HepG2 (cell line): ENCODE results near the gene ZNF621. TPM values are rescaled to one million over a fixed set of nuclear protein-coding genes. Genes with fewer than 3 reads are reported as not detected.

Source experiments
- ATAC-seq: fragments of 200-7000 bp; cut with Tn5 transposase; 3 replicates; pipeline ENCODE4 v1.9.1; 2020; ENCODE audit warnings: mild to moderate bottlenecking, moderate library complexity
- BruUV-seq: library from RNA; stranded (reverse); fragments of 400-500 nt; replicated peaks from 2 replicates; lab custom pipeline; 2021; lab: Mats Ljungman, UMichigan
- CTCF ChIA-PET: fragments of 300-600 bp; formaldehyde crosslinking; extraction: SDS; loops from one replicate; lab custom pipeline; 2021; ENCODE audit warnings: low total read pairs, inconsistent platforms, low intra/inter-chr PET ratio; lab: Yijun Ruan, JAX
- POLR2A ChIA-PET: fragments of 350-600 bp; sonication (Branson Sonifier 250); formaldehyde crosslinking; loops from one replicate; lab custom pipeline; 2020; ENCODE audit warnings: antibody characterized with exemption, inconsistent platforms; lab: Yijun Ruan, JAX
- DNase-seq: peaks from one replicate; pipeline ENCODE4 v3.0.0-alpha.2; 2015; ENCODE audit warnings: low spot score
- FAIRE-seq: peaks from 3 replicates; lab custom pipeline; 2011; peaks lifted over from hg19 to GRCh38; lab: Jason Lieb, UNC
- H2AFZ ChIP-seq: one replicate; pipeline ENCODE4 v1.6.1; 2011; ENCODE audit warnings: low read length, inconsistent platforms
- H3K27ac ChIP-seq: fragments of 300-600 bp; 3 replicates; pipeline ENCODE4 v1.8.0; 2011; ENCODE audit warnings: mixed run types, mild to moderate bottlenecking, mixed read lengths, low read length, inconsistent platforms; ENCODE audit not compliant: insufficient read depth; ENCODE audit errors: extremely low read length
- H3K27me3 ChIP-seq, 2 experiments: fragments of 200-600 bp in 1 of 2; 2 replicates in 1 of 2; 3 replicates in 1 of 2; pipeline versions ENCODE4 v1.6.0 to v1.8.0; 2011; ENCODE audit warnings: low read length in 2 of 2, mild to moderate bottlenecking in 2 of 2, moderate library complexity in 2 of 2, inconsistent platforms in 1 of 2; ENCODE audit not compliant: insufficient read depth in 2 of 2, control insufficient read depth in 1 of 2
- H3K36me3 ChIP-seq, 2 experiments: fragments of 200-600 bp in 1 of 2; replicated peaks in 1 of 2; 2 replicates in 1 of 2; 3 replicates in 1 of 2; pipeline versions ENCODE4 v1.5.1 to v1.8.0; 2011; ENCODE audit warnings: low read length in 2 of 2, inconsistent platforms in 1 of 2; ENCODE audit not compliant: insufficient read depth in 2 of 2, control insufficient read depth in 1 of 2
- H3K4me1 ChIP-seq: 2 replicates; pipeline ENCODE4 v1.5.1; 2012; ENCODE audit warnings: low read length, inconsistent platforms; ENCODE audit not compliant: insufficient read depth
- H3K4me2 ChIP-seq: 2 replicates; pipeline ENCODE4 v1.6.0; 2011; ENCODE audit warnings: low read depth, low read length, inconsistent platforms
- H3K4me3 ChIP-seq, 3 experiments: fragments of 200-600 bp in 1 of 3; sonication (generic), shearing (Covaris generic) in 1 of 3; replicated peaks in 1 of 3; 2 replicates each; pipeline ENCODE4 v1.5.1; 2011 to 2016; ENCODE audit warnings: low read length in 3 of 3, inconsistent platforms in 2 of 3, low read depth in 2 of 3, mild to moderate bottlenecking in 2 of 3, control low read depth in 1 of 3, mixed read lengths in 1 of 3; ENCODE audit not compliant: insufficient read depth in 1 of 3
- H3K79me2 ChIP-seq: one replicate; pipeline ENCODE4 v1.6.1; 2011; ENCODE audit warnings: low read length, inconsistent platforms; ENCODE audit not compliant: insufficient read depth
- H3K9ac ChIP-seq: 2 replicates; pipeline ENCODE4 v1.6.0; 2011; ENCODE audit warnings: mild to moderate bottlenecking, low read depth, low read length, inconsistent platforms; ENCODE audit not compliant: insufficient read depth
- H3K9me3 ChIP-seq: 2 replicates; pipeline ENCODE4 v1.5.1; 2012; ENCODE audit warnings: mild to moderate bottlenecking, low read length
- H4K20me1 ChIP-seq: 2 replicates; pipeline ENCODE4 v1.6.0; 2011; ENCODE audit warnings: inconsistent platforms, mild to moderate bottlenecking, low read length, moderate library complexity; ENCODE audit not compliant: insufficient read depth
- ATRX ChIP-seq: sonication (generic); formaldehyde crosslinking; IDR thresholded peaks from 2 replicates; pipeline ENCODE4 v1.4.0; 2020; ENCODE audit warnings: missing genetic modification reagents, borderline replicate concordance
- HES4 ChIP-seq: sonication (generic); formaldehyde crosslinking; IDR thresholded peaks from 2 replicates; pipeline ENCODE4 v1.9.0; 2021; ENCODE audit warnings: mild to moderate bottlenecking, missing genetic modification reagents, borderline replicate concordance
- RCOR2 ChIP-seq: IDR thresholded peaks from 2 replicates; pipeline ENCODE4 v1.6.1; 2016; ENCODE audit warnings: missing biosample characterization, missing genetic modification reagents
- RERE ChIP-seq: IDR thresholded peaks from 2 replicates; pipeline ENCODE4 v1.6.1; 2016; ENCODE audit warnings: low read depth, missing genetic modification reagents, missing compliant biosample characterization
- SP140L ChIP-seq: sonication (generic); formaldehyde crosslinking; IDR thresholded peaks from 2 replicates; pipeline ENCODE4 v1.4.0; 2020; ENCODE audit warnings: missing genetic modification reagents, borderline replicate concordance
- ZFP37 ChIP-seq: sonication (generic); formaldehyde crosslinking; IDR thresholded peaks from 2 replicates; pipeline ENCODE4 v1.4.0; 2020; ENCODE audit warnings: missing genetic modification reagents, borderline replicate concordance
- ZMAT5 ChIP-seq: sonication (generic); formaldehyde crosslinking; IDR thresholded peaks from 2 replicates; pipeline ENCODE4 v1.5.0; 2020; ENCODE audit warnings: mild to moderate bottlenecking, low read depth, missing genetic modification reagents, borderline replicate concordance
- ZNF260 ChIP-seq: sonication (generic); formaldehyde crosslinking; IDR thresholded peaks from 2 replicates; pipeline ENCODE4 v1.4.0; 2020; ENCODE audit warnings: missing genetic modification reagents, low read depth, mild to moderate bottlenecking, borderline replicate concordance
- ZNF543 ChIP-seq: sonication (generic); formaldehyde crosslinking; IDR thresholded peaks from 2 replicates; pipeline ENCODE4 v1.4.0; 2020; ENCODE audit warnings: mild to moderate bottlenecking, missing genetic modification reagents
- WGBS: methylation state at CpG from one replicate; pipeline ENCODE4 v1.1.6; 2017; ENCODE audit warnings: low lambda C conversion rate; 5-methylcytosine and 5-hydroxymethylcytosine counted together
- in situ Hi-C: cut with HindIII; loops from 2 replicates; pipeline ENCODE4 v1.10.0; 2017; ENCODE audit warnings: low pct_unique_long_range_greater_than_20kb; ENCODE audit not compliant: extremely low pct_ligation_motif_present
- intact Hi-C: fragments of 100-400 bp; cut with micrococcal nuclease; formaldehyde crosslinking; loops from one replicate; pipeline ENCODE4 v1.10.0; 2022; ENCODE audit not compliant: unreplicated experiment
- polyA plus RNA-seq, 8 experiments: library from polyadenylated mRNA; depleted of rRNA in 3 of 8; stranded (reverse) in 7 of 8; unstranded in 1 of 8; fragments of >200 nt; fragmentation: Illumina TruSeq in 4 of 8; extraction: Trizol in 4 of 8; gene quantifications; 2 replicates each; pipeline versions ENCODE4 v1.2.1 to v1.2.3, GENCODE V29; 2011 to 2016; ENCODE audit warnings: low read depth in 4 of 8, missing spikeins in 1 of 8, mixed read lengths in 1 of 8; ENCODE audit not compliant: insufficient read depth in 1 of 8
- total RNA-seq, 5 experiments: library from RNA; depleted of rRNA; stranded (reverse); fragments of >200 nt; fragmentation: Illumina TruSeq; extraction: Trizol; gene quantifications; 2 replicates each; pipeline ENCODE4 v1.2.3, GENCODE V29; 2016; ENCODE audit warnings: low read depth in 1 of 5

Gene ZNF621
- total and polyA plus RNA-seq, 2 of the 13 experiments (the other 11 are each of a cell fraction or from before 2014, with no cell fraction given) = 13.2 to 14.9 TPM

DNA sequence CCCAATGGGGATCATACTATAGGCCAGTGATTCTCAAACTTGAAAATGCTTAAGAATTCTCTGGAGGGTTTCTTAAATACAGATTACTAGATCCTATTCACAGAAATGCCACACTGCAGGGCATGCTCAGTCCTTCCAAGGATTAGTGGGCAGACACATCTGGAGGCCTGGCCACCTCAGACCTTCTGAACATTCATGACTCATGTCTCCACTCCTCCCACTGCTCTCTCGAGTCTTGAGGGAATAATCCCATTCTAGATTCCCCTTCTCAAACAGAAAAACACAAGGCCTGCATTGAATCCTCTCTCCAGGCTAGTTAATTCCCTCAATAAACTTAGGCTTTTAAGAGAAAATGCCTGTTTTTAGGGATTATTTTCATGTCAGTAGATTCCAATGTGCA, 22.1 kb downstream of the ZNF621 start (continued):
- TF ChIP-seq ZNF543 (CRISPR knock-in tag) (no peak), RERE (CRISPR knock-in tag) (no peak)

- intact Hi-C loops (no loop called here), in situ Hi-C loops (no loop called here)
- H4K20me1 ChIP-seq = no peaks in the 10 kb centered on the region
- H3K36me3 ChIP-seq = no peaks in the 10 kb centered on the region
- H3K4me3 ChIP-seq = no peak overlapping the region
- no peak for FAIRE-seq
- H3K4me1 ChIP-seq = no peaks in the 10 kb centered on the region
- no peaks in the 10 kb centered on the region for H3K9me3 ChIP-seq
- no peaks in the 10 kb centered on the region for H3K79me2 ChIP-seq
- H3K27ac ChIP-seq = no peak overlapping the region
- POLR2A ChIA-PET = no interaction called here
- WGBS = 95% methylated on average over 1 of the region's 1 CpG
- no peak for TF ChIP-seq RCOR2 (CRISPR knock-in tag)
- TF ChIP-seq ZFP37 (CRISPR knock-in tag) = no peak
- no peak for TF ChIP-seq ZNF260 (CRISPR knock-in tag)
- TF ChIP-seq HES4 (CRISPR knock-in tag) = no peak
- TF ChIP-seq ZMAT5 (CRISPR knock-in tag) = no peak
- no peak for TF ChIP-seq ATRX (CRISPR knock-in tag)
- no peak for TF ChIP-seq SP140L (CRISPR knock-in tag)
- CTCF ChIA-PET = no interaction called here
- DNase-seq = no peak
- H2AFZ ChIP-seq = no peak overlapping the region
- H3K27me3 ChIP-seq = no peaks in the 10 kb centered on the region
- no peak overlapping the region for H3K9ac ChIP-seq
- no TSS peak for BruUV-seq
- H3K4me2 ChIP-seq = no peak overlapping the region
- no peak for ATAC-seq
These were observed 25.4 kb downstream of the ZNF621 start for GRCh38 chr3:40550167-40550566.
